ENCODE data around the gene GOLGA8O. TPM values are rescaled to one million over a fixed set of nuclear protein-coding genes. Genes with fewer than 3 reads are reported as not detected.

Gene GOLGA8O
- total RNA-seq: 1.6 and 3.2 TPM in 2 replicates

GRCh38 chr15:32455534-32455933, at the start of gene GOLGA8O:
Gene GOLGA8O (minus strand): TSS chr15:32455634. CDS start chr15:32455536, 98 bp downstream.

GRCh38 chr15:32403192-32403591, 52.2 kb downstream of the GOLGA8O start, which contains the start of gene GOLGA8K:
Gene GOLGA8K (minus strand): TSS chr15:32403292. CDS start chr15:32403194, 98 bp downstream.

Other genes starting within 250 kb of the GOLGA8O start
- 0.31 and 0.40 TPM in 2 replicates for gene GOLGA8K, start 52.3 kb downstream of the GOLGA8O start, total RNA-seq
- 3.0 and 10.3 TPM in 2 replicates for gene GOLGA8N, start 137.8 kb upstream of the GOLGA8O start, total RNA-seq
- gene ARHGAP11A, start 159.9 kb upstream of the GOLGA8O start, total RNA-seq: 18.8 and 21.5 TPM in 2 replicates
- 8.1 and 11.1 TPM in 2 replicates for gene SCG5, start 186.1 kb upstream of the GOLGA8O start, total RNA-seq